ENCODE measurements around the gene CRIM1.

Gene CRIM1

DNA sequence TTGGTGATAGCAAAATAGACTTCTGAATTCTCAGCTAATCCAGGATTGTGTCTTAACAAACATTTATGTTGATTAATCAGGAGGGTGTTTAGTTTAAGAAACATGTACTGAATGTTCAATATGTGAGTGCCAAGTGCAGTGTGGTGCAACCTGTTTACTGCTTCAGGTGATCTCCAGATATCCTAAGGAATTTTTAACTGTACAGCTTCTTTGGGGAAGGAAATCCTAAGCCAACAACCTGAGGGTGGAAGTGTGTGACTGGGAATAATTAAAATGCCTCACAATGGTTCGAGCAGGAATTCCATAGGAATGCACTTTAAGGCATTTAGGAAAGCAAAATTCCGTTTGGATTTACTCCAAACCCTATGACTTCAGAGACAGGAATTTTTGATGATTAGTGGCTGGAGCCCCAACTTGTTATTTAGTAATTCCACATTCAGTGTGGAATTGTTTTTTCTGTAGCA, 16.4 kb downstream of the CRIM1 start:
- no peak for DNase-seq (ENCODE audit: low spot score)

DNA sequence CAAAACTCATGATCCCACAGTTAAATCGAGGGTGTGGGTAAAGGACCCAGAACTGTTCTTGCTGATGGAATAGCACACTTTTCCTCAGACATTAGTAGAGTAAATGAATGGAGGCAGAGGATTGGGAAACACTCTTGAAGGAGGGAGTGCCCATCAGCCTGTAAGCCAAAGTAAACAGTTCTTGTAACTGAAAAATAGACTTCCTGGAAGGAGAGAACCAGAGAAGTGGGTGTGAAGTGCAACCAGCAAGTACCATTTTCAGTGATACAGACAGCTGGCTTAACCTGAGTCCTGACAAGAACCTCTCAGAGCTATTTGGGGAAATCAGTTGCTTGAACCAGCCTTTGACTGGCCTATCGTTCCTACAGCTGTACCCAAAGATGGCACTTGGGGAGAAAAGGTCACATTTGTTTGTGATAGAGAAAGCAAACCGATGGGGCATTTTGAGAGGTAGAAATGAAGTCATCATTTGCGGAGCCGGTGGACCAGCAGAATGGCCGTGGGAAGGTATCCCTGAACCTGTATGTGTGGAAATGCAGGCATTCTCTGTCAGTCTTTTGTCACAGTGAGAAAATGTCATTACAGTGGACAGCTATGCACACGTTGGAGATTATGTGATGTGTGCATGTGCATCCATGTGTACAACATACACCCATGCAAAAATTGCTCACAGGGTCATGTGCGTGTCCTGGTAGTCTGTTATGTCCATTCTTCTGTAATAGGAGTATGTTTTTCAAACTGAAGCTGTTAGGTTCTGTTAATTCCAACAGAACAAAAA, 17.8 kb downstream of the CRIM1 start:
- DNase-seq (ENCODE audit: low spot score), result no peak

- DNase-seq (ENCODE audit: low spot score), result no peak
These were observed 19.0 kb downstream of the CRIM1 start for GRCh38 chr2:36374585-36374984.

DNA sequence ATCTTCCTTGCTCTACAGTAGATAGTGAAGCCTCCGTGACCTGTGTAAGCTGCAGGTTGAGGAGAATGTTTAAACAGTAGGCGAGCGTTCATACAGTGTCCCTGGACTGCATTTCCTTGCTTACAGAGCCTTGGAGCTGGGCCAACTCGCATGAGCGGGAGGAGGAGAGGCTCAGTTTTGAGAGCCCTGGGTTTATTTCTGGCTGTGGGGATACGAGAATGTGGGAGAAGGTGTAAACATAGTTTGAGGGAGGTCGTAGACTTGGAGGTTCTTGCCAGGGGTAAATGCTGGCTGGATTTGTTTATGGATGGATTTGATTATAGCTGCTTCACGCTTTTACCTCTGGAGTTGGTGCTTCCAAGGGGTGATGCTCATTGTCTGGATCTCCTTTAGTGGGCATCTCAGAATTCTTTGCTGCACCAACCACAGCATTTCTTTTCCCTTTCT, 20.8 kb downstream of the CRIM1 start:
- DNase-seq (ENCODE audit: low spot score), result no peak

GRCh38 chr2:36376992-36377738, 21.6 kb downstream of the CRIM1 start:
- no peak for DNase-seq (ENCODE audit: low spot score)

GRCh38 chr2:36379710-36380448, 24.3 kb downstream of the CRIM1 start:
- DNase-seq (ENCODE audit: low spot score), result no peak

- no peak for DNase-seq (ENCODE audit: low spot score)
These were observed 25.3 kb downstream of the CRIM1 start for GRCh38 chr2:36380624-36381481.

DNA sequence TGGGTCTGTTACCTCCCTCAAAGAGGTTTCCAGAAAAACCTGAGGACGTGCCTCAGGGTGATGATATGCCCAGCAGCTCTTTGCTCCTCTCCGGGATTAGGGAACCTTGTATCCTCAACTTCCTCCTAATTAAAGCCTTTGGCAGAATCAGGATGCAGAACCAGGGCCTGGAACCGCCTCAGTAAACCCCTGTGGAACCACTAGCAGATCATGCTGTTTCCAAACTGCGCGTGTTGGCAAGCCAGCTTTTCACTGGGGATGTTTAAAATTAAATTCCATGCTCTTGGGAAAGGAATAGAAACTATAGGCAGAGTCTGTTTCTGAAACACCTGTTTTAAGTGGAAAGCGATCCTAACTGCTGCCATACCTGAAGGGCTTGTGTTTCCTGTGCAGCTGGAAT, 26.4 kb downstream of the CRIM1 start:
- no peak for DNase-seq (ENCODE audit: low spot score)

DNA sequence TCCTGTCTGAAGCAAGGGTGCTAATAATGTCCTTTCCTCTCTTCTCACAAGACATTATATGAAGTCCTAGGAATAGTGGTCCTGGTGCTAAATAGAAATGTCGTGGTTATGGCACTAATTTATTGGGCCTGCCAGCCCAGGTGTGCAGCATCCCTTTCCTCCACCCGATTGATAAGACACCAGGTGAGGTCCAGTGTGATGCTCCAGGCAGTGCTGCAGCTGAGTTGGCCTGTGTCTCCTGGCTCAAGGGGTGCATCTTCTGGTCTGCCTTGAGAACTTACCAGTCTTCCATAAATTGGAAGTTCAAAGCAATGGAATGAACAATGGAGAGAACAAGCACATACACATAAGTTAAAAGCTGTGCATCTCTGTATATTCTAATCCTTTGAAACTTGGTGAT, 26.9 kb downstream of the CRIM1 start:
- no peak for DNase-seq (ENCODE audit: low spot score)

DNA sequence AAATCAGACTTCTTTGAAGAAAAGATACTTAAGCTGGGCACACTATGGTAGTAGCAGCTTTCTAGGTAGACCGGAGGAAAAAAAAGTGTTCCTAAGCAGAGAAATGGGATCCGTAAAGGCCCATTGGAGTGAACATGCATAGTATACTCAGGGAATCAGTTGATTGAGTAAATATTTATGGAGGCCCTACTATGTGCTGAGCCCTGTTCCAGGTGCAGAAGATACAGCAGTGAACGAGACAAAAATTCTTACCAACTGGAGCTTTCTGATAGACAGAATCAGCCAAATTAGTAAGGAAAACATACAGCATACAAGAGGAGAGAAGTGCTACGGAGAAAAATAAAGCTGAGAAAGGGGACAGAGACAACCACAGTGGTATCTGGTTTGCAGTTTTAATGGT, 28.1 kb downstream of the CRIM1 start:
- no peak for DNase-seq (ENCODE audit: low spot score)

GRCh38 chr2:36384454-36384853, 28.9 kb downstream of the CRIM1 start:
- no peak for DNase-seq (ENCODE audit: low spot score)

DNA sequence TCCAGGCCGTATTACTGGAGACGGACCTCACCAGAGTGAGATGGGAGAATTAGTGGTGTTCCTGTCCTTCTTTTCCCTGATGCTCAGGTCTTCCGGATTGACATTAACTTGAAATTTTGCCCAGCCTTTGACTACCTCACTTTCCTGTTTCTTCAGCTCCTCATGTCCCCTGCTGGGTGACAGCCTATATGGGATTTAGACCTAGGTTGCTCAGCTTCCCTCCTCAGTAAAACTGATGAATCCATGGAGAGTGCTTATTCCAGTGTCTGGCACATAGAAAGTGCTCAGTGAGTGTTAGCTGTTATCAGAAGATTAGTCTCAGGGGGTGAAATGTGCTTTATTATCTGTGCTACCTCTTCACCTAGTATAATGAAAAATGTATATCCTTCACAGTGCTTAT, 30.0 kb downstream of the CRIM1 start:
- DNase-seq (ENCODE audit: low spot score), result no peak

- no peak for DNase-seq (ENCODE audit: low spot score)
These were observed 31.8 kb downstream of the CRIM1 start for GRCh38 chr2:36387258-36387916.

GRCh38 chr2:36388472-36388871, 32.9 kb downstream of the CRIM1 start:
- DNase-seq (ENCODE audit: low spot score), result no peak

- no peak for DNase-seq (ENCODE audit: low spot score)
These were observed 33.5 kb downstream of the CRIM1 start for GRCh38 chr2:36389091-36389564.

DNA sequence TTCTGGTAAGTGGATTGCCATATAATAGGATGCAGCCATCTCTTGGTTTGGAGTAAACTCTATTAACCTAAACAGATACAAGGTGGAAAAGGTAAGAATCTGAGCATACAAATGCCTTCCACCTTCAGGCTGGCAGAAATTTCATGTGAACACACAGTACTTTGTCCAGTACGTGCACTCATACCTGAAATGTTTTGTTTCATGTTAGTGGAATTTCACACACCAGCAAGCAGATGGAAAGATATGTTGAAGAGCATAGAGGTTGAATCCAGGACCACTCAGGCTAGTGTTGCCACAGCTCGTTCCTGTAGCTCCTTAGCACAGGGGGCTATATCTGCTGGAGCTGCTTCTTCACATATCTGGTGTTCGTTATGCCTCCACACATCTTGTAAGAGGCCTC, 34.0 kb downstream of the CRIM1 start:
- DNase-seq (ENCODE audit: low spot score), result no peak

DNA sequence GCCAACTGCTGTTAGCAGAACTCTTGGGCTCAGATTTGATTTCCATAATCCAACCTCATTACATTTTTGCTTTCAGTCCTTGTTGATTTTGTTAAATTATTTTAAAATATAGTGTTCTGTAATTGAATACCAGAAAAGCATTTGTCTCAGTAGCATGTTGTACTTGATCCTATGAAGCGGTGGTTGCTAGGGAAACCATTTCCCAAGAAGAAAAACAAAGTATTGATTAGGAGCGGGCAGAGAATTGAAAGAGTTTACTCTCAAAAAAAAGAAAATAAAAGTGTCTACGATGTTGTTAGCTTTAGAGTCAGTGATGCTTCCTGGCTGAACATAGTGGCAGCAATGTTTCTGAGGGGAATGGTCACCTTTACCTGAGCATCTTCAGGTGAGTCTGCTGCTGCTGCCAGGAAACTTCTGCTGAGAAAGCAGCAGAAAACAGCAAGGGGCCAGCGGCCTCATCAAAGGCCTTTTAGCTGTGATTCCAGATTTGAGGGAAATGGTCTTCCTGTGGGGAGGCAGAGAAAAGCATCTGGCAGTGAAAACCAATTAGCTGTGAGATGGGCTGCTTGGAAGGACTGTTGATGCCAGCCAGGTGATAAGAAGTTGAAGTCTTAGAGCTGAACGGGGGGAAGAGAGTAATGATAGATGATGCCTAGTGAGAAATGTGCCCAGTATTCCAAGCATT, 37.1 kb downstream of the CRIM1 start:
- no peak for DNase-seq (ENCODE audit: low spot score)

GRCh38 chr2:36393738-36394256, 38.2 kb downstream of the CRIM1 start:
- no peak for DNase-seq (ENCODE audit: low spot score)

- no peak for DNase-seq (ENCODE audit: low spot score)
These were observed 39.2 kb downstream of the CRIM1 start for GRCh38 chr2:36394804-36395203.

GRCh38 chr2:36395866-36396265, 40.3 kb downstream of the CRIM1 start:
- DNase-seq (ENCODE audit: low spot score), result no peak

All from germinal center (tissue), 1 donor.